Activated naive CD4-positive, alpha-beta T cell treated with anti-CD3 and anti-CD28 coated beads, Interleukin-2, amount 50 U/mL, for 16 hours (primary cell): ENCODE results near the gene VAPB.

Experiments
- DNase-seq: peaks from one replicate; pipeline ENCODE4 v3.0.0-alpha.2; 2020

VAPB gene

DNA sequence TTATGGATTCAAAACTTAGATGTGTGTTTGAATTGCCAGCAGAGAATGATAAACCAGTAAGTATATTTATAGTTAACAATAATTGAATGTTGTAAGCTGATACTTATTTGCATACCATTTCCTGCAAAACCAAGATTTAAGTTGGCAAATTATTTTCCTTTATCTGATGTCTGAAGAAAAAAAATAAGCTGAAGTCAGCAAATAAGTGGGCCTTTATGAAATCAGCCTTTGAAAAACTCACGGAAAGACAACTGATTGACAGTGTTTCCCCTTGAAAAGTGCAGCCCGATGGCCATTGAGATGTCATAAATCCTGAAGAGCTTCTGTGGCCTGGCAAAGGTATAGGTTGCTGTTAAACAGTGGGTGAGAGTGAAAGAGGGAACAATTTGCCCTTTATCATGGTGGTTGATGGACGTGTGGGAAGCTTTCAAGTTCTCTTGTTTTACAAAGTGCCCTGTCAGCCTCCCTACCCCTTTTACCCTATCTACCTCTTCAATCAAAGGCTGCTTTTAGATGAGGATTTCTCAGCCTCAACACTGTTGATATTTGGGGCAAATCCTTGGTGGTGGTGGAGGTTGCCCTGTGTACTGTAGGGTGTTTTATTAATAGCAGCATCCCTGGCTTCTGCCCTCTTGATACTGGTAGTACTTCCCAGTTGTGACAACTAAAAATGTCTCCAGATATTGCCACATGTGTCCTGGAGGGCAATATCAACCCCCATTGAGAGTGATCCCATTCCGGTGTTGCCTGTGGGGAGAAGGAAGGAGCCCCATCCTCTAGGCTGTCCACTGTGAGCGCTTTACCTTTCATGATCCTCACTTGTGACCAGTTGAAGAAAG, 50.2 kb downstream of the VAPB start:
- no peak for DNase-seq

DNA sequence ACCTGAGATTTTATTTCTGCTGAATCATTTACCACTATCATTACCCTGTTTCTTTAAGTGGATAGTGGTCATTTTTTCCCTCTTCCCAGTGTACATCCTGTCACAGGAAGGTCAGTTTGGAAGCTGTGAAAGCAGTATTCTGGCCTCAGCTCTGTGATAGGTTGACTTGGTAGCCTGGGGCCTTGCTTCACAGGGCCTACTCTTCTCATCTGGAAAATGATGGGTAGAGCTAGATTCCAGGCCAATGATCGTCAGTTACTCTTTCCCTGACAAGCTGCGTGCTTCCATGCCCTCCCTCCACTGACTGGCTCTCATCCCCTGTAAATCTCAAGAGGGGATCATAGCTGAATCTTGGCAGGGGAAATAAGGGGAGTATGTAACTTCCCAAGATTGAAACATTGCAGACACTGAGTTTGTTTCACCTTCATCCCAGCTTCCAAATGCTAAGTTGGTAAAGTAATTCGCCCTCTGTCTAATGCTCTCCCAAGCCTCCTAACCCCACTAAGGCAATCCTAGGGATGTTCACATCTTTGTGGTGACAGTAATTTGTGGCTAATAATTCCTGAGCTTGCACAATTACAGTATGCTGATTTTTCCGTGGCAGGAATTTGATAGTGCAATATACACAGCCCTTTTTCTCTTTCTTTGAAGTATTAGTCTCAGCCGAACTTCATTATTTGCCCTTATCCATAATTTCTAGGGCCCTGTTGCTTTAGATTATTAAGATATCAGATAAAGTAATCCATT, 51.2 kb downstream of the VAPB start:
- DNase-seq = no peak

GRCh38 chr20:58441723-58442122, 52.7 kb downstream of the VAPB start:
- no peak for DNase-seq

GRCh38 chr20:58444746-58445255, 55.8 kb downstream of the VAPB start:
- no peak for DNase-seq

DNA sequence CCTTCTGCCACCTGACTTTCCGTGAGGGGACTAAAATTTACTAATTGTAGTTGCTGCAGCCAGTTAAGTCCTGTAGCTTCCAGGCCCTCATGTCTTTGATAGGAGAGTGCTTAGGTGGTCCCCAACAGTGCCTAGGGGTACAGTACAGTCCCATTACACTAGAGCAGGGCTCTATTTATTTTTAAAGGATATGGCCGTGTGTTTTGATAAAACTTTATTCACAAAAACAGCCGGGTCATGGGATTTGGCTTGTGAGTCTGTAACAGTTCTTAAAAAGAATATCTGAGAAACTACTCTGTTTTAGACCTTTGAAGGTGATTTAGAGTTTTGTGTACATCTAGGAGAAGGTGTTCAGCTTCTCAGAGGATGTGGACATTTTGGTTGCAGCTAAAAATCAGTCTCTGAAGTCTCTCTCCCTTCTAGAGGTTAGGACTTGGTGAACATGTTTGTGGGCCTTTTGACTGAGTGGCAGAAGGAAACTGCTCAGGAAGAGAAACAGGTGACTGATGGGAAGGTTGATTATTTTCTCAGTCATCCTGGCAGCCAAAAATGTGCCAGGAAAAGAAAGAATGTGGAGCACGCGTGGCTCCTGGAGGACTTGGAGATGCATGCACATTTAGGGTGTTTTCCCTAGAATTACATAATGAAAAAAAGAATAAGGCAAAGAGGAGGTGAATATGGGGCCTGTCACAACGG, 57.4 kb downstream of the VAPB start:
- DNase-seq = no peak

- DNase-seq = no peak
These were observed 57.9 kb downstream of the VAPB start for GRCh38 chr20:58446960-58447265.

DNA sequence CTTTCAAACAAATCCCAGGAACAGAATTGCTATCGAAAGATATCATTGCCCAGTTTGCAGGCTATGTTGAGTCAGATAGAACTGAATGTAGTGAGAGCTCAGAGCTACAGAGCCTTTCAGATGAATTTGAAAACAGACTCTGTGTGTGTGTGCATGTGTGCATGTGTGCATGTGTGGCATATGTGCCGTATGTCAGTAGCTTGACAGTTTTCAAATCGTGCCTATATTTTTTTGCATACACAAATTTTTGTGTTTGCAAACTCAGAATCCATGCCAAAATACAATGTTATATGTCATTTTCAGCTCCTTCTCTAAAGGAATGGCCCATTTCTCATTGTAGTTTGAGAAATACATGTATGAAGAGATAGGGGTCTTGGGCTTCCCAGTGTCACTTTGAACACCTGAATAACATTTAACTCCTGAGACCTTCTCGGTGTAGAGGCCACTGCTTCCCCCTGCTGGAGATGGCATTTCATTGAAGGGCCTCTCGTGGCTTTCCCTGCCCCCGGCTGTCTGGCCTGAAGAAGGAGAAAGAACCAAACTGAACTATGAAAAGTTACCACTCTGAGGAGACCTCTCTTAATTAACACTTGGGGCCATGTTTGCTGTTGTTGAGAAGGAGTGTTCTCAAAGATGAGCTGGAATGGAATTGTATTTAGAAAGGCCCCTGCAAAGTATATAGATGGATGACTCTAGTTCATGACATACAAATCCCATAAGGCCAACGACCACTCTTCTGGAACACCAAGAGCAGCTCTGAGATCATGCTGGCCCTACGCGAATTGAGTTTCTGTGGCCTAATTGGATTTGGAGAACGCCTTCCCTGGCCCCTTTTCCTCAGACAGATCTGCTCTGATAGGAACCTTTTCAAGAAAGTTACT, 58.7 kb downstream of the VAPB start:
- DNase-seq = peak; percentile 58

- DNase-seq = no peak
These were observed 59.9 kb downstream of the VAPB start for GRCh38 chr20:58448958-58449357.

DNA sequence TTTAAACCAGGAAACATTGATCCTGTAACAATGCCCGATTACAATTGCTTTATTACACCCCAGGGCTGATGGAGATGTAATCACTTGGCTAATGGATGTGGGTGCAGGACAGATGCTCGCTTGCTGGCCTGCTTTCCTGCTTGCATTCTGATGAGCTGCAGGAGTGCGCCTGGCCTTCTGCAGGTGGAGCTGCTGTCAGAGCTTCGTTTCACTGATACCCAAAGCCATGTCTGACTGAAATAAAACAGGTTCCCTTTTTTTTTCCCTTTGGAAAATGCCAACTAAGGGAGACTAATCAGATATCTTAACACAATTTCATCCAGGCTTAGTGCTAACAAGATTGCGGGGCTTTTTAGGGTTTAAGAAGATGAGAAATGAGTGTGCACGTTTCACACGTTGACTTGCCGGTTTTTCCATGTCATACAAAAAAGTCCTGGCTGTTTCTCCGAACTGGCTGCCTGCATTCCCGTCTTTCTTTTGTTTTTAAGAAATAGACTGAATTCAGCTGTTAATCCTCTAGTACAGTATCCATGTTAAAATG, 60.7 kb downstream of the VAPB start:
- DNase-seq = no peak

DNA sequence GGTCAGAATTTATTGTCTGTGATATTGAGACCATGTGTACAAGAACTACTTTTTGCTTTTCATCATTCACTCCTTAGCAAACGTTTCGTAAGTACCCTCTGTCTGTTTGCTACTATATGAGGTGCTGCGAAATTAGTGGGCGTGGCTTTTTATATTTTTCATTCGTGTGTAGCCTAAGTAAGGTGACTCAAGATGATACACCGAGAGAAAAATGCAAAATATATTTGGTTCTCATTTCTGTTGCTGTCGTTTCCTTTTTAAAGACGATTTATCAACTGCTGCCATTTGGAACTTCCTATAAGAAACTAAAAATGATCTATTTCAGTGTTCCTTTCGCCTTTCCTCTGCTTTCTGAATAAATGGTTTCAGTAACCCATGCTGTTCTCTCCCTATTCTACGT, 61.2 kb downstream of the VAPB start:
- no peak for DNase-seq

- no peak for DNase-seq
These were observed 63.7 kb downstream of the VAPB start for GRCh38 chr20:58452667-58453255.

DNA sequence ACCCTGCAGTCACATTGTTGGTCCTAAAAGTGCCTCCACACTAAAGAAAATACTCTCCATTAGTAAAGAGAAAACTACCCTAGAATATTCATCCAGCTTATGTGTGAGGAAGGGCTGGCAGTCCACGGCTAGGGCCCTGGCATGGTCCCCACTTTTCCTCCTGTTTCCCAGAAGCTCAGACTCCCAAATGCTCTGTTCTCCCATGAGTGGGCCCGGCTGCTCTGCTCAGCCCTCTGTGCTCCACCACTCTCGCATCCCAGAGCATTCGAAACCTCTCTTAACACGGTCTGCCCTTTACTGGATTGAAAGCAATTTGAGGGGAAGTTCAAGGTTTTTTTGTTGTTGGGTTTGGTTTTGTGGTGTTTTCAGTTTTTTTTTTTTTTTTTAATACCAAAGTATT, 64.4 kb downstream of the VAPB start:
- DNase-seq = no peak

- DNase-seq = no peak
These were observed 65.4 kb downstream of the VAPB start for GRCh38 chr20:58454460-58454859.

DNA sequence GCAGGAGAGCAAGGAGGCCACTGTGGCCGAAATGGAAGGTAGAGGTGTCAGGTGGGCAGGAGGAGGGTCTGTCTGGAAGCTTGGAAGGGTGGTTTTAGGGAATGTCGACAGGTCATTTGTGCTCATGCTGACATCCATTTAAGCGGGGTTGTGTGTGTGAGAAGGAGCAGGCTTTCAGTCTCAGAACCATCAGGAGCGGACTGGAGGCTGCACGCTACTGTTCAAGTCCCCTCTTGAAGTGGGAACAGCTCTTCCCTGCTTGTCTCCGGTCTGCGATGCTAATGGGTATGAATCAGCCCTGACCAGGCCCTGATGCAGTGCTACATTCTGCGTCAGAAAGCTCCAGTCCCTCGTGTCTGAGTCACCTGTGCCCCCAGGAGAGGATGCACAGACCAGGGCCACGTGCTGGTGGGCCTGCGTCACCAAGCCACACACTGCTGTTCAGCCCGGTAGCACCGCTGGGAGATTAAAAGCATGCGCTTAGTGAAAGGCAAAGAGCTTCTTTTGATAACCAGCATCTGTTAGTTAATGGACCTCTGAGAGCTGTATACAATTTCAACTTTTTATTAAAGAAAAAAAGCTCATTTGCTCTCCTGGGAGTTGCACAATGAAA, 68.2 kb downstream of the VAPB start:
- no peak for DNase-seq

GRCh38 chr20:58458342-58459057, 69.5 kb downstream of the VAPB start:
- no peak for DNase-seq

GRCh38 chr20:58459058-58459750, 70.2 kb downstream of the VAPB start:
- DNase-seq = no peak

- DNase-seq = no peak
These were observed 72.1 kb downstream of the VAPB start for GRCh38 chr20:58461104-58461503.

DNA sequence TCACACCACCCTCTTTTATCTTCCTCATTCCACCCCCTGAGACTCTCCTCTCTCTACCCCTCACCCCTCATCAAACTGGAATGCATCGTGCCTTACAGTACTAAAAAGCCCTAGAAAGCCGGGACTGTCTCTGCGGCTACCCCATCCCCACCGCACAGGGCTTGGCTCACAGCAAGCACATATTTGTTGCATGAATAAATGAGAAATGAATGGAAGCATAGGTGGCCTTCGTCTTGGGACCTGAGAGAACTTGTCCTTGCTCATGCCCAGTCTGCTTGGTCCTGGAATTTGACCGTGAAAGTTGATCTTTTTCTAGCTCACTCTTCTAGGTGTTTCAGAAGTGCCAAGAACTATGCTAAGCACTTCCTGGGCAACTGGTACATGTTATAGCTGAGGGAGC, 72.9 kb downstream of the VAPB start:
- DNase-seq = no peak

- no peak for DNase-seq
These were observed 74.2 kb downstream of the VAPB start for GRCh38 chr20:58463256-58463655.

DNA sequence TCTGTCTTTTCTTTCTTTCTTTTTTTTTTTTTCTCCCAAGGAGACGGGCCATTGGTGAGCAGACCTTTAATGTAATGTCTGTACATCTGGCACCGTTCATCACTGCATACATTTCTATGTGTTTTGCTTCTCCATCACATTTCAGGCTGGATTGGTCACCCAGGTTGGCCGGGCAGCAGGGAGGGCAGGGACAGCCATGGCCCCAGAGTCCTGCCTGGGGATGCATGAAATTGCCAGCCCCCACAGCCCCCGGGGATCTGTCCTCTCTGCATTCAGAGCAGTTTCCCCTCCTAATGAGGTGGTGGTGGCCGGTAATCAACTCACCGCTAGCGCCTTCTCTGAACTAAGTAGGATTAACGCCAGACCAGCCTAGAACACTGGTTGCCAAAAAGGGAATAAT, 75.8 kb downstream of the VAPB start:
- DNase-seq = no peak
